HepG2 (cell line): Measurements from ENCODE around the gene PRDM10. TPM values are rescaled to one million over a fixed set of nuclear protein-coding genes. Genes with fewer than 3 reads are reported as not detected.

Experiments
- ATAC-seq: fragments of 200-7000 bp; cut with Tn5 transposase; 3 replicates; pipeline ENCODE4 v1.9.1; 2020; ENCODE audit warnings: mild to moderate bottlenecking, moderate library complexity
- BruUV-seq: library from RNA; stranded (reverse); fragments of 400-500 nt; replicated peaks from 2 replicates; lab custom pipeline; 2021; lab: Mats Ljungman, UMichigan
- CTCF ChIA-PET: fragments of 300-600 bp; formaldehyde crosslinking; extraction: SDS; loops from one replicate; lab custom pipeline; 2021; ENCODE audit warnings: low total read pairs, inconsistent platforms, low intra/inter-chr PET ratio; lab: Yijun Ruan, JAX
- POLR2A ChIA-PET: fragments of 350-600 bp; sonication (Branson Sonifier 250); formaldehyde crosslinking; loops from one replicate; lab custom pipeline; 2020; ENCODE audit warnings: antibody characterized with exemption, inconsistent platforms; lab: Yijun Ruan, JAX
- DNase-seq: peaks from one replicate; pipeline ENCODE4 v3.0.0-alpha.2; 2015; ENCODE audit warnings: low spot score
- FAIRE-seq: peaks from 3 replicates; lab custom pipeline; 2011; peaks lifted over from hg19 to GRCh38; lab: Jason Lieb, UNC
- H2AFZ ChIP-seq: one replicate; pipeline ENCODE4 v1.6.1; 2011; ENCODE audit warnings: low read length, inconsistent platforms
- H3K27ac ChIP-seq: fragments of 300-600 bp; 3 replicates; pipeline ENCODE4 v1.8.0; 2011; ENCODE audit warnings: mixed run types, mild to moderate bottlenecking, mixed read lengths, low read length, inconsistent platforms; ENCODE audit not compliant: insufficient read depth; ENCODE audit errors: extremely low read length
- H3K27me3 ChIP-seq, 2 experiments: fragments of 200-600 bp in 1 of 2; 2 replicates in 1 of 2; 3 replicates in 1 of 2; pipeline versions ENCODE4 v1.6.0 to v1.8.0; 2011; ENCODE audit warnings: low read length in 2 of 2, mild to moderate bottlenecking in 2 of 2, moderate library complexity in 2 of 2, inconsistent platforms in 1 of 2; ENCODE audit not compliant: insufficient read depth in 2 of 2, control insufficient read depth in 1 of 2
- H3K36me3 ChIP-seq, 2 experiments: fragments of 200-600 bp in 1 of 2; replicated peaks in 1 of 2; 2 replicates in 1 of 2; 3 replicates in 1 of 2; pipeline versions ENCODE4 v1.5.1 to v1.8.0; 2011; ENCODE audit warnings: low read length in 2 of 2, inconsistent platforms in 1 of 2; ENCODE audit not compliant: insufficient read depth in 2 of 2, control insufficient read depth in 1 of 2
- H3K4me1 ChIP-seq: 2 replicates; pipeline ENCODE4 v1.5.1; 2012; ENCODE audit warnings: low read length, inconsistent platforms; ENCODE audit not compliant: insufficient read depth
- H3K4me2 ChIP-seq: 2 replicates; pipeline ENCODE4 v1.6.0; 2011; ENCODE audit warnings: low read depth, low read length, inconsistent platforms
- H3K4me3 ChIP-seq, 3 experiments: fragments of 200-600 bp in 1 of 3; sonication (generic), shearing (Covaris generic) in 1 of 3; replicated peaks in 1 of 3; 2 replicates each; pipeline ENCODE4 v1.5.1; 2011 to 2016; ENCODE audit warnings: low read length in 3 of 3, inconsistent platforms in 2 of 3, low read depth in 2 of 3, mild to moderate bottlenecking in 2 of 3, control low read depth in 1 of 3, mixed read lengths in 1 of 3; ENCODE audit not compliant: insufficient read depth in 1 of 3
- H3K79me2 ChIP-seq: one replicate; pipeline ENCODE4 v1.6.1; 2011; ENCODE audit warnings: low read length, inconsistent platforms; ENCODE audit not compliant: insufficient read depth
- H3K9ac ChIP-seq: 2 replicates; pipeline ENCODE4 v1.6.0; 2011; ENCODE audit warnings: mild to moderate bottlenecking, low read depth, low read length, inconsistent platforms; ENCODE audit not compliant: insufficient read depth
- H3K9me3 ChIP-seq: 2 replicates; pipeline ENCODE4 v1.5.1; 2012; ENCODE audit warnings: mild to moderate bottlenecking, low read length
- H4K20me1 ChIP-seq: 2 replicates; pipeline ENCODE4 v1.6.0; 2011; ENCODE audit warnings: inconsistent platforms, mild to moderate bottlenecking, low read length, moderate library complexity; ENCODE audit not compliant: insufficient read depth
- KLF16 ChIP-seq, 2 experiments: sonication (generic) in 1 of 2; formaldehyde crosslinking in 1 of 2; IDR thresholded peaks; 2 replicates each; pipeline versions ENCODE4 v1.6.1 to v1.8.0; 2016 to 2023; ENCODE audit warnings: missing genetic modification reagents in 2 of 2, missing compliant biosample characterization in 1 of 2
- RAD51 ChIP-seq: fragments of 450-650 bp; IDR thresholded peaks from 2 replicates; pipeline ENCODE4 v1.6.1; 2016; ENCODE audit warnings: borderline replicate concordance
- SP2 ChIP-seq: sonication (generic); formaldehyde crosslinking; IDR thresholded peaks from 2 replicates; pipeline ENCODE4 v1.5.1; 2020; ENCODE audit warnings: mild to moderate bottlenecking, missing genetic modification reagents
- TERF1 ChIP-seq: sonication (generic); formaldehyde crosslinking; IDR thresholded peaks from 2 replicates; pipeline ENCODE4 v1.8.0; 2022; ENCODE audit warnings: mild to moderate bottlenecking, missing genetic modification reagents, moderate library complexity
- ZBTB40 ChIP-seq, 2 experiments: fragments of 450-650 bp in 1 of 2; sonication (generic) in 1 of 2; formaldehyde crosslinking in 1 of 2; IDR thresholded peaks; 2 replicates each; pipeline versions ENCODE4 v1.6.1 to v1.8.0; 2016 to 2022; ENCODE audit warnings: antibody characterized with exemption in 1 of 2, mild to moderate bottlenecking in 1 of 2, missing genetic modification reagents in 1 of 2
- ZBTB7A ChIP-seq: sonication (generic); formaldehyde crosslinking; IDR thresholded peaks from 2 replicates; pipeline ENCODE4 v1.8.0; 2022; ENCODE audit warnings: mild to moderate bottlenecking, missing genetic modification reagents
- ZNF33B ChIP-seq: sonication (generic); formaldehyde crosslinking; IDR thresholded peaks from 2 replicates; pipeline ENCODE4 v1.5.1; 2020; ENCODE audit warnings: mild to moderate bottlenecking, missing genetic modification reagents
- ZNF720 ChIP-seq: sonication (generic); formaldehyde crosslinking; IDR thresholded peaks from 2 replicates; pipeline ENCODE4 v1.4.0; 2020; ENCODE audit warnings: missing genetic modification reagents
- WGBS: methylation state at CpG from one replicate; pipeline ENCODE4 v1.1.6; 2017; ENCODE audit warnings: low lambda C conversion rate; 5-methylcytosine and 5-hydroxymethylcytosine counted together
- in situ Hi-C: cut with HindIII; loops from 2 replicates; pipeline ENCODE4 v1.10.0; 2017; ENCODE audit warnings: low pct_unique_long_range_greater_than_20kb; ENCODE audit not compliant: extremely low pct_ligation_motif_present
- intact Hi-C: fragments of 100-400 bp; cut with micrococcal nuclease; formaldehyde crosslinking; loops from one replicate; pipeline ENCODE4 v1.10.0; 2022; ENCODE audit not compliant: unreplicated experiment
- polyA plus RNA-seq, 8 experiments: library from polyadenylated mRNA; depleted of rRNA in 3 of 8; stranded (reverse) in 7 of 8; unstranded in 1 of 8; fragments of >200 nt; fragmentation: Illumina TruSeq in 4 of 8; extraction: Trizol in 4 of 8; gene quantifications; 2 replicates each; pipeline versions ENCODE4 v1.2.1 to v1.2.3, GENCODE V29; 2011 to 2016; ENCODE audit warnings: low read depth in 4 of 8, missing spikeins in 1 of 8, mixed read lengths in 1 of 8; ENCODE audit not compliant: insufficient read depth in 1 of 8
- total RNA-seq, 5 experiments: library from RNA; depleted of rRNA; stranded (reverse); fragments of >200 nt; fragmentation: Illumina TruSeq; extraction: Trizol; gene quantifications; 2 replicates each; pipeline ENCODE4 v1.2.3, GENCODE V29; 2016; ENCODE audit warnings: low read depth in 1 of 5

Gene PRDM10
- total and polyA plus RNA-seq, 2 of the 13 experiments (the other 11 are each of a cell fraction or from before 2014, with no cell fraction given), result 5.7 to 5.8 TPM

GRCh38 chr11:129959687-129960086 lies 42.9 kb downstream of the PRDM10 start:
- no peak overlapping the region for H3K9ac ChIP-seq
- in situ Hi-C loops (no loop called here), intact Hi-C loops (no loop called here)
- H4K20me1 ChIP-seq, result no peaks in the 10 kb centered on the region
- CTCF ChIA-PET, result no interaction called here
- no peaks in the 10 kb centered on the region for H3K27me3 ChIP-seq
- peaks cover 19% of the 10 kb centered on the region for H3K4me1 ChIP-seq
- POLR2A ChIA-PET, result no interaction called here
- WGBS, result 89% methylated on average over 3 of the region's 3 CpGs
- FAIRE-seq, result no peak
- no TSS peak for BruUV-seq
- H3K4me3 ChIP-seq, result no peak overlapping the region
- peaks cover 3 to 19% of the 10 kb centered on the region in 2 experiments; a peak in 4 of 5 replicates for H3K36me3 ChIP-seq
- H3K9me3 ChIP-seq, result no peaks in the 10 kb centered on the region
- TF ChIP-seq ZNF720 (CRISPR knock-in tag) (no peak), ZNF33B (no peak)
- no peak overlapping the region for H3K27ac ChIP-seq
- ATAC-seq, result no peak
- H3K79me2 ChIP-seq, result no peaks in the 10 kb centered on the region
- H2AFZ ChIP-seq, result no peak overlapping the region
- no peak overlapping the region for H3K4me2 ChIP-seq
- no peak for DNase-seq

- intact Hi-C loops, result no loop called here
- no TSS peak for BruUV-seq
- in situ Hi-C loops, result no loop called here
- TF ChIP-seq ZBTB40 (IDR thresholded peaks at IDR 0.05) (no peak), ZBTB40 (CRISPR knock-in tag; IDR thresholded peaks at IDR 0.05) (no peak), ZBTB7A (CRISPR knock-in tag) (no peak), RAD51 (no peak), KLF16 (CRISPR knock-in tag; IDR thresholded peaks at IDR 0.05) (no peak), SP2 (CRISPR knock-in tag) (no peak), TERF1 (CRISPR knock-in tag) (no peak)
Measured at GRCh38 chr11:129955282-129955681, 47.4 kb downstream of the PRDM10 start.

More at GRCh38 chr11:129955282-129955681, 47.4 kb downstream of the PRDM10 start:
- DNase-seq, result no peak
- Histone ChIP-seq H4K20me1 (no peaks in the 10 kb centered on the region), H3K79me2 (no peaks in the 10 kb centered on the region), H3K4me3 (no peak overlapping the region), H2AFZ (no peak overlapping the region), H3K4me1 (peaks cover 3% of the 10 kb centered on the region), H3K27ac (no peak overlapping the region), H3K4me2 (no peak overlapping the region), H3K27me3 (no peaks in the 10 kb centered on the region), H3K9me3 (no peaks in the 10 kb centered on the region), H3K9ac (no peak overlapping the region), H3K36me3 (peaks cover 5 to 14% of the 10 kb centered on the region in 2 experiments; a peak in 4 of 5 replicates)
- FAIRE-seq, result no peak
- ATAC-seq, result no peak
- ChIA-PET POLR2A (interaction anchor here (0.8 to 1.8 kb wide), 2 partner anchors 48 to 116 kb away, joined by 3 to 5 read pairs; no protein-coding TSS in a partner anchor), CTCF (no interaction called here)
- WGBS, result 92% methylated on average over 4 of the region's 4 CpGs
